GM18511 (cell line): ENCODE results near the gene GSTA5.
"Not testable (repeated sequence)": the region's sequence is repeated elsewhere in the genome, so short reads cannot be mapped to it uniquely, and the experiment has no call there.

Source experiments
- ATAC-seq: cut with Tn5 transposase; IDR thresholded peaks from one replicate; pipeline ENCODE4 v1.9.1; 2021; ENCODE audit warnings: mild to moderate bottlenecking, moderate library complexity; ENCODE audit not compliant: unreplicated experiment

The GSTA5 gene

DNA sequence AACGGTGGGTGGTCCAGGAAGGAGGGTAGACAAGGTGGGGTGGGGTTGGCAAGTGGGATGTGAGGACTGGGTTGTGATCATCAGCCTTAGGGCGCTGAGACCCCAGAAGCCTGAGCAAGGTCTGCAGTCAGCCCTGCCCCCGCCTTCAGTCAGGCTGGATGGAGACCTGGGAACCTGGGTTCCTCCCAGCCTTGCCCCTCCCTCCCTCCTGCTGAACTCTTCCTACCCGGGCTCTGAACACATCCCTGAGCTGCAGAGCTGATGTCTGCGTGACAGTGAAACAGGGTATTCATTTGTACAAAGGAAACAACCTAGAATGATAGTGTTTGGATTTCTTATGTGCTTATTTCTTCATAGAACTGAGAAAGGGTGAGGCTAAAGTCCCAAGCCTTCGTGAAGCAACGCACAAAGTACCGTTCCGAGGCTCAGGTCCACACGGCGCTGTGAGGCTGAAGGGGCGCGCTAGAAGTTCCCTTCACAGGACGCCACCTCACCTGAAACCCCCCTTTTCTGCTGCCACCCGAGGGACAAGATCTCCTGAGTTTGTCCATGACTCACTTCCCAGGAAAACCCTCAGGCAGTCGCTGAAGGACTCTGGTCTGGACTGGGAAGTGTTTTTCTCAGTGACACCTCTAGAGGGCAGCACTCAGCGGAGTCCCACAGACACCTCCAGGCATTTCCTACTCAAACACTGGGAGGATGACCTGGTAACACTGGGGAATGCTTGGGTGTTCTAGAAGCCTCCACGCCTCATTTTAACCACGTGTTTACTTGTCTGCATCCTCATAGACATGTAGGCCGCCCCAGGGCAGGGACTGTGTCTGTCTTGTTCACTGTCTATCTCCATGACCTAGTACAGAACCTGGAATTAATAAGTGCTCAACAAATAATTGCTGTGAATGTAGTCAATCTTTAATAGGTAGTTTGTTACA lies 1.2 kb downstream of the GSTA5 start:
- peak; percentile 89 for ATAC-seq

DNA sequence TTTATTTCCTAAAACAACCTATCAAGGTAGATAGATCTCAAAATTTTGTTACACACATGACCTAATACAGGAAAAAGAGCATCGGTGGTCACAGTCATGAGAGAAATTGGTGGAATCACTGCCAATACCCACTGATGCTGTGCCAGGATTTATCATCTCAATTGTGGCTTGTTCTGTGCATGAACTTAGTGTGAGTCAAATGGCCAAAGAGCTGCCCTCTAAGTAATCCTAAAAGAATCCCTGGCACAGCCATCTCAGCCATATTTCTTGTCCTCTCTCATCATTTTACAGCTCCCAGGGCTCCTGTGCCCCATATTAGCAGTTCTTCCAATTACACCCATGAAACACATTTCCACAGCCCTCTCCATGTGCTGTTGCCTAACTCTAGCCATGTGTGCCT lies 6.1 kb downstream of the GSTA5 start:
- no peak for ATAC-seq

DNA sequence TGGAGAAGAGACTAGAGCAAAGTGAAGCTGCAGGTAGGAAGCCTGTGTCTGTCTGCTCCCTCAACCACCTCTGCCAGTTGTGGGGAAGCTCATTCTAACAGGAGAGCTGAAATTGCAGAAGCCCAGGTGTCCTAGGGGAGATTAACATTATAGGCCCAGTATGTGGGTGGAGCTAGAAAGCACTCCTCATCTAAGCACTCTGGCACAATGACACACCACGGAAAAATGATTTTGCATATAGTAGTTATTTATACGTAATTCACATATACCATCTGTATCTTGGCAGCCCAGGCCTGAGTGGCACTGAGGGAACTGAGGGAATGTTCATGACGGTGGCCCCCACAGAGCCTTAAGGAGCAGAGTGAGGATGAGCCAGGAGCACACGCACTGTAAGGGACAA lies 9.7 kb downstream of the GSTA5 start:
- ATAC-seq, result not testable (repeated sequence)

DNA sequence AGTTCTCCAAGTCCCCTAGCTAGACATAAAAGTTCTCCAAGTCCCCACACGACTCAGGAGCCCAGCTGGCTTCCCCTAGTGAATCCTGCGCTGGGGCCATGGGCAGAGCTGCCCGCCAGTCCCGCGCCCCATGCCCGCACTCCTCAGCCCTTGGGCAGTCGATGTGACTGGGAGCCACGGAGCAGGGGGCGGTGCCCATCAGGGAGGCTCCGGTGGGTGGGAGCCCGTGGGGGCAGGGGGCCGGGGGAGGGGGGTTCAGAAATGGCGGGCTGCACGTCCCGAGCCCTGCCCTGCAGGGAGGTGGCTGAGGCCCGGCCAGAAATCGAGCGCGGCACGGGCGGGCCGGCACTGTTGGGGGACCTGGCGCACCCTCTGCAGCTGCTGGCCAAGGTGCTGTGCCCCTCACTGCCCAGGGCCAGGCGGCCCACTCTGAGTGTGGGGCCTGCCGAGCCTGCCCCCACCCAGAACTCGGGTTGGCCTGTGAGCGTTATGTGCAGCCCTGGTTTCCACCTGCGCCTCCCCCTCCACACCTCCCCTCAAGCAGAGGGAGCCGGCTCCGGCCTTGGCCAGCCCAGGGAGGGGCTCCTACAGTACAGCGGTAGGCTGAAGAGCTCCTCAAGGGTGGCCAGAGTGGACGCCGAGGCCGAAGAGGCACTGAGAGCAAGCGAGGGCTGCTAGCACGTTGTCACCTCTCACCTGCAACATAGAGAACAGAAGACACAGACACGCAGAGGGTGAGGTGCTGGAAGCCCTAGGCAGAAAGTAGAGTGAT lies 11.4 kb downstream of the GSTA5 start:
- ATAC-seq, result no peak

DNA sequence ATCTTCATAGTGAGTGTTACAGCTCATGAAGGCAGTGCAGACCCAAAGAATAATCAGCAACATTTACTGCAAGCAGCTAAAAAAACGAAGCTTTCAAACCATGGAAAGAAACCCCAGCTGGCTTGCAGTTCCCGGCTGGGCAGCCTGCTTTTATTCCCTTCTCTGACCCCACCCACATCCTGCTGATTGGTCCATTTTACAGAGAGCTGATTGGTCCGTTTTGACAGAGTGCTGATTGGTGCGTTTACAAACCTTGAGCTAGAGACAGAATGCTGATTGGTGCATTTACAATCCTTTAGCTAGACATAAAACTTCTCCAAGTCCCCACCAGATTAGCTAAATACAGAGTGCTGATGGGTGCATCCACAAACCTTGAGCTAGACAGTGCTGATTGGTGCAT lies 12.0 kb downstream of the GSTA5 start:
- ATAC-seq, result not testable (repeated sequence)

DNA sequence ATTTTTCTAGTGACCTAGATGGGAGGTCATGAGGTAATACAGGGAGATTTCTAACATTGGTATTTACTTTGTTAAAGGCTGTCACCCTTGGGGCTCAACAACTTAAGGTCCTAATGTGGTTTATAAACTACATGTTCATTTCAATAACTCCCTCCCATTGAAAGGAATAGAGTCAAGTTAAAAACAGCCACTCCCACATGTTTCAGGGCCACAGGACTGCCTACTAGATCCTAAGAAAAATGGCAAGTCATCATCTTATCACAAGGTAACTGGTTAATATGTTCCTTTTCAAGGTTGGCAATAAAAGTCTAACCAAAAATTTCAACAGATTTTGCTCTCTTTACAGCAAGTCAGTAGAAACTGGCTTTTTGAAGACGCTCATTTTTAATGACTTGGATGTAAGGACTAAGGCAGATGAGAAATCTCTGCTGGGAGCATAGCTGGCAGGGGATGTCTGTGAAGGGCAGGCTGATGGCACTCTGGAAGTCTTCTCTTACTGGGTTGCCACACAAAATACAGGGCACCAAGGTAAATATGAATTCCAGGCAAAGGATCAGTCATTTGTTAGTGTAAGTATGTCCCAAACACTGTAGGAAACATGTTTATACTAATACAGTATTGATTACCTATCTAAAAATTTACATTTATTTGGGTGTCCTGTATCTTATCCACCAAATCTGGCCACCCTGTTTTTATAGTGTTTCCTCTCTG lies 13.4 kb downstream of the GSTA5 start:
- not testable (repeated sequence) for ATAC-seq

DNA sequence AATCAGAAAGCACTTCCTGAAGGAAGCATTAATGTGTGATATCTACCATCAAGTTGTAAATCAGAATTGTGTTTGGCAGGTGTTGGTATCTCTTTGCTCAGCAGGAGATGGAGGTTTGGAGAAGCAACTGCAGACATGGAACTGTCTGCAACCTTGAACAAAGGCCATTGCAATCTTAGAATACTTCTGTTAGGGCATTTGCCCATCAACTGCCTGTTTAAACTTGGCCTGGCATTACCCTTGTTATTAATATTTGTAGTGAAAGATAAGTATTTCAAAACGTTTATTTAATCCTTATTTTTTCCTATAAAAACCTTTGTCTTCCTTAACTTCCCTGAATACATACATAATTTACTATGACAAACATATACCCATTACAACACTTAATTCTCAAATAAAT lies 14.1 kb downstream of the GSTA5 start:
- ATAC-seq, result no peak

DNA sequence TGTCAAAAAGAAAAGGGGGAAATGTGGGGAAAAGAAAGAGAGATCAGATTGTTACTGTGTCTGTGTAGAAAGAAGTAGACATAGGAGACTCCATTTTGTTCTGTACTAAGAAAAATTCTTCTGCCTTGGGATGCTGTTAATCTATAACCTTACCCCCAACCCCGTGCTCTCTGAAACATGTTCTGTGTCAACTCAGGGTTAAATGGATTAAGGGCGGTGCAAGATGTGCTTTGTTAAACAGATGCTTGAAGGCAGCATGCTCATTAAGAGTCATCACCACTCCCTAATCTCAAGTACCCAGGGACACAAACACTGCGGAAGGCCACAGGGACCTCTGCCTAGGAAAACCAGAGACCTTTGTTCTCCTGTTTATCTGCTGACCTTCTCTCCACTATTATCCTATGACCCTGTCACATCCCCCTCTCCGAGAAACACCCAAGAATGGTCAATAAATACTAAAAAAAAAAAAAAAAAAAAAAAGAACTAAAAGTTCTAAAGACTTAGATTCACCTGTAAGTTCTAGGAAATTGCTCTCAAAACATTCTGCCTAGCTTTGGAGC lies 14.6 kb downstream of the GSTA5 start:
- ATAC-seq, result not testable (repeated sequence)

DNA sequence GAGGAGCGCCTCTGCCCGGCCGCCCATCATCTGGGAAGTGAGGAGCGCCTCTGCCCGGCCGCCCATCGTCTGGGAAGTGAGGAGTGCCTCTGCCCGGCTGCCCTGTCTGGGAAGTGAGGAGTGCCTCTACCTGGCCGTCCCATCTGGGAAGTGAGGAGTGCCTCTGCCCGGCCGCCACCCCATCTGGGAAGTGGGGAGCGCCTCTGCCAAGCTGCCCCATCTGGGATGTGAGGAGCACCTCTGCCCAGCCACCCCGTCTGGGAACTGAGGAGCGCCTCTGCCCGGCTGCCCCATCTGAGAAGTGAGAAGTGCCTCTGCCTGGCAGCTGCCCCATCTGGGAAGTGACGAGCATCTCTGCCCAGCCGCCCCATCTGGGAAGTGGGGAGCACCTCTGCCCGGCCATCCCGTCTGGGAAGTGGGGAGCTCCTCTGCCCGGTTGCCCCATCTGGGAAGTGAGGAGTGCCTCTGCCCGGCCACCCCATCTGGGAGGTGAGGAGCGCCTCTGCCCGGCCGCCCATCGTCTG lies 15.3 kb downstream of the GSTA5 start:
- ATAC-seq, result not testable (repeated sequence)

DNA sequence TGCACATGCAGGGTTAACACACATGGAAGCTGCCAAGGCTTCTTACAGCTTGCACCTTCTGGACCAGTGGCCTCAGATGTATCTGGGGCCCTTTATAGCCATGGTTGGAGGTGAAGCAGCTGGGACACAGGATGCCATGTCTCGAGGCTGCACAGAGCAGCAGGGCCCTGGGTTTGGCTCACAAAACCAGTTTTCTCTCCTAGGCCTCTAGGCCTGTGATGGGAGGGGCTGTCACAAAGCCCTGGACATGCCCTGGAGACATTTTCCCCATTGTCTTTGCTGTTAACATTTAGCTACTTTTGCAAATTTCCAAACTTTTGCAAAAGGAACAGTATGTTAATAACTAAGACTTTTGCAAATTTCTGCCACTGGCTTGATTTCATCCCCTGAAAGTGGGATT lies 18.8 kb downstream of the GSTA5 start:
- ATAC-seq, result no peak

DNA sequence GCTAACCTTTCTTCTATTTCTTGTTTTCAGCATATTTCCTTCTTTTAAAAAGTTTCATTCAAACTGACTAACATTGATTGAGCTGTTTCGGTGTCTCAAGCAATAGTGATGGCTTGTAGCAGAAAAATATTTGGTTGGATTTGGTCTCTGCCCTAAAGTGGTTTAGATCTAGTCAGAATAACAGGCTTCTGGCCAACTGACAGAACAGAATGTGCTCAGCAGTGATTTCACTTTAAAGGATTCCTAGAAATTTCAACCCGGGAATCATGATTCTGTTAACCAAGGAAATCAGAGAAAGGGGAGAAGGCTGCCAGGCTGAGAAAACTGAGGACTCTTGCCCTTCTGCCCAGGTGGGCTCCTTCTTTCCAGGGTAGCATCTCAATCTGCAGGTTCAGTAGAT lies 20.4 kb downstream of the GSTA5 start:
- ATAC-seq, result no peak

DNA sequence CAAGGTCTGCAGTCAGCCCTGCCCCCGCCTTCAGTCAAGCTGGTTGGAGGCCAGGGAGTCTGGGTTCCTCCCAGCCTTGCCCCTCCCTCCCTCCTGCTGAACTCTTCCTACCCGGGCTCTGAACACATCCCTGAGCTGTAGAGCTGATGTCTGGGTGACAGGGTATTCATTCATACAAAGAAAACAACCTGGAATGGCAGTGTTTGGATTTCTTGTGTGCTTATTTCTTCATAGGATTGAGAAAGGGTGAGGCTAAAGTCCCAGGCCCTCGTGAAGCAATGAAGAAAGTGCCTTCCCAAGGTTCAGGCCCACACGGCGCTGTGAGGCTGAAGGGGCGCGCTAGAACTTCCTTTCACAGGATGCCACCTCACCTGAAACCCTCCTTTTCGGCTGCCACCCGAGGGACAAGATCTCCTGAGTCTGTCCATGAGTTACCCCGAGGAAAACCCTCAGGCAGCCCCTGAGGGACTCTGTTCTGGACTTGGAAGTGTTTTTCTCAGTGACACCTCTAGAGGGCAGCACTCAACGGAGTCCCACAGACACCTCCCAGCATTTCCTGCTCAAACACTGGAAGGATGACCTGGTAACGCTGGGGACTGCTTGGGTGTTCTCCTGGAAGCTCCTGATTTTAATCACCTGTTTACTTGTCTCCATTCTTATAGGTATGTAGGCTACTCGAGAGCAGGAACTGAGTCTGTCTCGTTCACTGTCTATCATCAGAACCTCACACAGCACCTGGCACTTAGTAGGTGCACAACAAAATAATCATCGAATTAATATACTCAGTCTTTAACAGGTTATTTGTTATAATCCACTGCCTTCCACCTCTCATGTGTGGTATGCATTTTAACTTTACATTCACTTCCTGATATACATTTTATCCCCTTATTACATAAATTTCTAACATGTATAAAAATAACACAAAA lies 25.2 kb downstream of the GSTA5 start:
- ATAC-seq, result peak; percentile 85

DNA sequence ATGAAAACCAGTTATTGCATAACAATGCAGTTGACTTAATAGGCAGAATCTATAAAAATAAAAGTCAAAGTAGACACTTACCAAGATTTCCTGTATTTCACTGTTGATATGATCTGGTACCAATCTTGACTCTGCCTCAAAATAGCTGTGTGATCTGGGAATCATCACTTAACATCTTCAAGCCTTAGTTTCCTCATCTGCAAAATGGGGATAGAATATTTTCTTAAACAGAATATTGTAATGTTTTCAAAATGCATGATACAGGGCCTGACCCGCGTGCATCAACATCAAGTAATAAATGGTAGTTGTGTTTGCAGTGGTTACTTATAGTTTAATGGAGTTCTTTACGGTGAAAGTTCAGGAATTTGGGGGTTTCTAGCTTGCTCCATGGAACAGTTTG lies 26.1 kb downstream of the GSTA5 start:
- ATAC-seq, result not testable (repeated sequence)

DNA sequence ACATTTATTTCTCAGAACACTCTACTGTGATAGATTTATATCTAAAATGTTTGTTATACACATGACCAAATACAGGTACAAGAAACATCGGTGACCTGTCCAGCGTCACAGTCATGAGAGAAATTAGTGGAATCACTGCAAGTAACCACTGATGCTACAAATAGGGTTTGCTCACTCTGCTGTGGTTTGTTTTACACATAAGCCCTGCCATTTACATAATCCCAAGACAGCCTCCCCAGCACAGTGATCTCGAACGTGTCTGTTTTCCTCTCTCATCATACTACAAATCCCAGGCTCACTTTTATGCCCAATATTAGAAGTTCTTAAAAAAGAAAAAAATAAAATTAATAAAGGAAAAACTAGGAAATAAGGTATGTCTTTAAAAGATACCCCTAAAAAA lies 30.8 kb downstream of the GSTA5 start:
- not testable (repeated sequence) for ATAC-seq

DNA sequence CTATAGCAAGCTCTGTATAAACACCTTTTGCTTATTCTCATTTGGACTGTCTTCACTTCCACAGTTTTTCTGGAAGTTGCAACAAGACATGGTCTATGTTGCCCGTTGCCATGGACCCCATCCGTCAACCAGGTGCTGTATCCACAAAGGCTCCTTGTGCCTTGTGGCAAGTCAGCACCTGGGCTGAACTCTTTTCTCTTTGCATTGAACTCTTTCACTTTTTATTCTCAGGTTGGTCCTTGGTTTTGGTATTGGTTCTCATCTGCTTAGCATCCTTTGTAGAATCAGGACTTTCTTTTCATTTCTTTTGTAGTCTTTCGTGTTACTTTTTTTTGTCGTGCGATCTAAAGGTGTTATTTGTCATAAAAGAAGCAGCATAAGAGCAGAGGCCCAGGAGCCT lies 32.0 kb downstream of the GSTA5 start:
- no peak for ATAC-seq

DNA sequence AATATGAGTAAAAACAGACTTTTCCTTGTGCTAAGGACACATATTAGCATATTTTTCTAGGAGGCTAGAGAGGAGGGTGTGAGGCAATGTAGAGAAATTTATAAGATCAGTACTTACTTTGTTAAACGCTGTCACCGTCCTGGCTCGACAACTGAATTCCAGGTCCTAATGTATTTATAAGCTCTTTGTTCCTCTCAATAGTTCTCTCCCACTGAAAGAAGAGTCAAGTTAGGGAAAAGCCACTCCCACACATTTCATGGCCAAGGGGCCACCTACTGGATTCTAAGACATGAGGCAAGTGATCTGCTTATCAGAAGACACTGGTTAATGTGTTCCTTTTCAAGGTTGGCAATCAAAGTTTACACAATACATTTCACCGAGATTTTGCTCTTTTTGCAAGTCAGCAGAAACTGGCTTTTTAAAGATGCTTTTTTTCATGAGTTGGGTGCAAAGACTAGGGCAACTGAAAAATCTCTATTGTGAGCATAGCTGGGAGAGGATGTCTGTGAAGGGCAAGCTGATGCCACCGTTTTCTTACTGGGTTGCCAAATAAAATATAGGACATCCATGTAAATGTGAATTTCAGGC lies 36.9 kb downstream of the GSTA5 start, which contains the start of gene GSTA1:
Gene GSTA1, minus strand, starts transcription at position 149 of the 588 bp plus-strand sequence. CDS start 4,549 bp downstream, outside the sequence.
- not testable (repeated sequence) for ATAC-seq

DNA sequence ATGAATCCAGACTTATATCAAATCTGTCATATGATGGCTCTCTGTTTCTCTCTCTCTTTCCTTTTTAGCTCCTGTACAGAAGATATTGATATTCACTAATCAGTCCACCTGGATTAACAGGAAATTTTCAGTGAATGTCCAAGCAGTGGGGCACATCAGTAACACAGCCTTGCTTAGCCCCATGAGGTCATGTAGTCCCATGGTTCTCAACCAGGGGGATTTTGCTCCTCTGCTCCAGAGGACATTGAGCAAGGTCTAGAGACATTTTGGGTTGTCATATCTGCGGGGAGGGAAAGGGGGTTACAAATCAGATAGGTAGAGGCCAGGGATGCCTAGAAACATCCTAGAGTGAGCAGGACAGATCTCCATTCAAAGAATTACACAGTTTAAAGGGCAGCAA lies 37.8 kb downstream of the GSTA5 start:
- no peak for ATAC-seq

DNA sequence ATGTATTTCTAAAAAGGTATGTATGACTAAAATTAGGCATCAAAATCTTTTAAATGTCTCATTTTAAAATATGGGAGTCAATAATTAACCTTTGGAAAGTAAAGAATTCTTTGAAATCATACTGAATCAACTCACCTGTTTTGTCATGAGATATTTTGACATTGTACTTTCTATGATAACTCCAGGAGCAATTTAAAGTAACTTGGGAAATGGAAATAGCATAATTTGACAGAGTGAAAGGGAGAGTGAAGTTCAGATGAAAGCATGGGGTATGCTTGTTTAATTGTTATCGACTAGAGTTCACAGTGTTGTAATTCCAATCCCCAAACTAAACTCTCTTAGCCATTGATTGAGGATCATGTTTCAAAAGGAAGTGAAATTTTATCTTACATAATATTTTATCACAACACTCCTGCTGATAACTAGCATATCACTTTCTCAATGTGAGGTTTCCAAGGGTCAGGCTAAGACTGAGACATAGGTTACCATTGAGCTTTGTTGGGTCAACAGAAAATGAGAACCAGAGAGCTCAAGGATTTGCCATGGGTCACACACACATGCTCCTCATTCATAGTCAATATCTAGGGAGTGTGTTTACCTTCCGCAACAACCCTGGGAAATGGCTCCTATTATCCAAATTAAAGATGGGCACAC lies 39.3 kb downstream of the GSTA5 start:
- no peak for ATAC-seq

DNA sequence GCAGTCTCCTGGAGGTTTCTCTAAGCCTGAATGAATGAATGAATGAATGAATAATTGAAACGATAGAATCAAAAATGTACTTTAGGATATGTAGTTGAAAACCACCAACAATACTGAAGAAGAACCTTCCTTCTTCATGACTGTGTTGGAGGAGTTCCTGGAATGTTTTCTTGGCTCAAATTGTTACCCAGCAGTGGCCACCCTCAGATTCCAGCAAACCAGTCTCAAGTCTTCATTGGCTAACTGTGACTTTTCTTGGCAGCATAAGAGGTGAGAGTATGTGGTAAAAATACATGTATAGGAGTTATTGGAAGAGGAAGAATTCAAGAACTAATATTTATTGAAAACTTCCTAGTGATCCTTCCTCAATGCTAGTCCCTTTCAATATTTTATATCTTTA lies 41.3 kb downstream of the GSTA5 start:
- not testable (repeated sequence) for ATAC-seq
